Brain microvascular endothelial cell (primary cell): ENCODE results near the gene C9orf43.

Experiments used
- DNase-seq: peaks from one replicate; pipeline ENCODE4 v3.0.0-alpha.2; 2020
- H3K27ac ChIP-seq: fragments of 250-450 bp; sonication (Bioruptor Pico); 2 replicates; pipeline ENCODE4 v1.5.1; 2020; ENCODE audit warnings: mild to moderate bottlenecking, moderate library complexity
- H3K27me3 ChIP-seq: fragments of 250-450 bp; sonication (Bioruptor Pico); replicated peaks from 2 replicates; pipeline ENCODE4 v1.5.1; 2020; ENCODE audit warnings: mild to moderate bottlenecking
- H3K36me3 ChIP-seq: fragments of 250-450 bp; sonication (Bioruptor Pico); replicated peaks from 2 replicates; pipeline ENCODE4 v1.5.1; 2020; ENCODE audit warnings: mild to moderate bottlenecking
- H3K4me3 ChIP-seq: 2 replicates; pipeline ENCODE4 v1.5.1; 2011; ENCODE audit warnings: low read depth, mild to moderate bottlenecking, control low read depth, low read length, moderate library complexity
- in situ Hi-C: cut with HindIII; loops from 2 replicates; pipeline ENCODE4 v1.10.0; 2017; ENCODE audit warnings: low sequenced_read_pairs, low pct_ligation_motif_present
- TF ChIP-seq, protein P1 (sequence below): IDR thresholded peaks from 2 replicates; pipeline ENCODE4 v1.5.1; 2011; ENCODE audit warnings: low read depth, mild to moderate bottlenecking, moderate library complexity, low read length, control low read depth, inconsistent platforms; ENCODE audit errors: missing control alignments

Gene C9orf43

DNA sequence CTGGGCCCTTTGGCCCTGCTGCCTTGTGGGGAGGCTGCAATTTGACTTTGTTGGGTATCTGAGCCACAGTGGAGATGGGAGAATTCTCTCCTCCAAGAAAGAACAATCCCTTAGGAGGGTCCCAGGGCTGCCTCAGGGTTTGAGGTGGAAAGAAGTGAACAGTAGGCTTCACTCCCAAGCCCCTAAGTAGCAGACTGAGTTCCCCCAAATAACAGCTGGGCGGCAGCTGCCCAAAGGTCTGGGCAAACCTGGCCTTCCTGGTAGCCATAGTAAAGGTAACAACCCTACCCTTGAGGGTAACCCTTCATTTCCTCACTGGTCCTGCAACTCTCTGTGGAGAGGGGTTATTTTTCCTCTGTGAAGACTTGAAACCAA lies 53.7 kb downstream of the C9orf43 start:
- TF ChIP-seq, protein P1, sequence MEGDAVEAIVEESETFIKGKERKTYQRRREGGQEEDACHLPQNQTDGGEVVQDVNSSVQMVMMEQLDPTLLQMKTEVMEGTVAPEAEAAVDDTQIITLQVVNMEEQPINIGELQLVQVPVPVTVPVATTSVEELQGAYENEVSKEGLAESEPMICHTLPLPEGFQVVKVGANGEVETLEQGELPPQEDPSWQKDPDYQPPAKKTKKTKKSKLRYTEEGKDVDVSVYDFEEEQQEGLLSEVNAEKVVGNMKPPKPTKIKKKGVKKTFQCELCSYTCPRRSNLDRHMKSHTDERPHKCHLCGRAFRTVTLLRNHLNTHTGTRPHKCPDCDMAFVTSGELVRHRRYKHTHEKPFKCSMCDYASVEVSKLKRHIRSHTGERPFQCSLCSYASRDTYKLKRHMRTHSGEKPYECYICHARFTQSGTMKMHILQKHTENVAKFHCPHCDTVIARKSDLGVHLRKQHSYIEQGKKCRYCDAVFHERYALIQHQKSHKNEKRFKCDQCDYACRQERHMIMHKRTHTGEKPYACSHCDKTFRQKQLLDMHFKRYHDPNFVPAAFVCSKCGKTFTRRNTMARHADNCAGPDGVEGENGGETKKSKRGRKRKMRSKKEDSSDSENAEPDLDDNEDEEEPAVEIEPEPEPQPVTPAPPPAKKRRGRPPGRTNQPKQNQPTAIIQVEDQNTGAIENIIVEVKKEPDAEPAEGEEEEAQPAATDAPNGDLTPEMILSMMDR = no peak
- Histone ChIP-seq H3K27ac (no peak overlapping the region), H3K36me3 (no peaks in the 10 kb centered on the region), H3K27me3 (peaks cover 7% of the 10 kb centered on the region), H3K4me3 (no peak overlapping the region)
- no peak for DNase-seq
- in situ Hi-C loops = no loop called here

DNA sequence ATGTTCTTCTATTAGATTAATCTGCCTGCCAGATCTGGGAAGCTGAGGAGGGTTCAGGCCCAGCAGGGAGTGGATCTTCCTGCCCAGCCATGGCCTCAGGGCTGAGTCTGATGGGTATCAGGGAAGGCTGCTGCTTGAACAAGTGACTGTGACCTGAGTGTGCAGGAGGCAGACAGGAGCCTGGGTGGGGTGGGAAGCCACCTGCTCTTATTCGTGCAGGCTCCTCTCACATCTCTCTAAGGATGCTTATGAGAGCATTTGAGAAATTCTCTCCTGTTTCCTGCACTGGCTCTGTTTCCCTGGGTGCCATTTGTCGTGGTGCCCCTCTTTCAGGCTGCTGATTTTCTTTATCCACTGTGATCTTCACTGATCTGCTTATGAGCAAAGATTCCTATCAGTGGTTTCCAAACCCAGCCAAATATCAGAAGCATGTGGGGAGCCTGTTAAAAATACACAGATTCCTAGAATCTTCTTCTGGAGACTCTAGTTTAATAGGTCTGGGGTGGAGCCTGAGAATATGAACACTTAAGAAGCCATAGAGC lies 55.1 kb downstream of the C9orf43 start:
- Histone ChIP-seq H3K4me3 (no peak overlapping the region), H3K27ac (no peak overlapping the region), H3K27me3 (peaks cover 7% of the 10 kb centered on the region), H3K36me3 (no peaks in the 10 kb centered on the region)
- no peak for DNase-seq
- in situ Hi-C loops = no loop called here
- TF ChIP-seq, protein P1 = no peak

- DNase-seq = no peak
- no peak overlapping the region for H3K4me3 ChIP-seq
- TF ChIP-seq, protein P1 = no peak
- in situ Hi-C loops = no loop called here
- peaks cover 7% of the 10 kb centered on the region for H3K27me3 ChIP-seq
- H3K36me3 ChIP-seq = no peaks in the 10 kb centered on the region
- no peak overlapping the region for H3K27ac ChIP-seq
These were observed 56.6 kb downstream of the C9orf43 start for GRCh38 chr9:113467183-113467582.

- in situ Hi-C loops = no loop called here
- Histone ChIP-seq H3K27ac (no peak overlapping the region), H3K36me3 (no peaks in the 10 kb centered on the region), H3K27me3 (no peaks in the 10 kb centered on the region), H3K4me3 (no peak overlapping the region)
- TF ChIP-seq, protein P1 = no peak
- DNase-seq = no peak
These were observed 58.3 kb downstream of the C9orf43 start for GRCh38 chr9:113468716-113469448.

GRCh38 chr9:113471143-113471542 lies 60.6 kb downstream of the C9orf43 start:
- Histone ChIP-seq H3K27ac (no peak overlapping the region), H3K36me3 (no peaks in the 10 kb centered on the region), H3K27me3 (no peaks in the 10 kb centered on the region), H3K4me3 (no peak overlapping the region)
- in situ Hi-C loops = no loop called here
- TF ChIP-seq, protein P1 = no peak
- DNase-seq = no peak

DNA sequence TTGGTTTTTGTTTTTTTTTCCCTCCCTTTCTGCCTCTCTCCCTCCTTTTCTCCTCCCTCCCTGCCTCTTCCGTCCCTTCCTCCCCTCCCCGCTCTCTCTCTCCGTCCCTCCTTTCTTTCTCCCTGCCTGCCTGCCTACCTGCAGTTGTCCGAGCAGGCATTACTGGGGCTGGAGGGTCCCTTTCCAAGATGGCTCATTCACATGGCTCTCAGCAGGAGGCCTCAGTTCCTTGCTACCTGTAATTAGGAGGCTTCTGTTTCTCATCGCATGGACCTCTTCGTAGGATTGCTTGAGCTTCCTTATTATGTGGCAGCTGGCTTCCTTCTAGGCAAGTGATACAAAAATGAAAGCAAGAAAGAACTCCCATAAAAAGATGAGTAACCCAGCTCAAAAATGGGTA lies 61.0 kb downstream of the C9orf43 start:
- TF ChIP-seq, protein P1 = no peak
- no peak overlapping the region for H3K27ac ChIP-seq
- H3K4me3 ChIP-seq = no peak overlapping the region
- H3K36me3 ChIP-seq = no peaks in the 10 kb centered on the region
- DNase-seq = no peak
- no peaks in the 10 kb centered on the region for H3K27me3 ChIP-seq
- in situ Hi-C loops = no loop called here
